GM19193 (cell line): ENCODE measurements around the gene SH2B3.

Source experiments
- POLR2A ChIP-seq: IDR thresholded peaks from 4 replicates; pipeline ENCODE4 v1.6.1; 2011; ENCODE audit not compliant: insufficient read depth, insufficient read length; ENCODE audit errors: extremely low read depth

Gene SH2B3

DNA sequence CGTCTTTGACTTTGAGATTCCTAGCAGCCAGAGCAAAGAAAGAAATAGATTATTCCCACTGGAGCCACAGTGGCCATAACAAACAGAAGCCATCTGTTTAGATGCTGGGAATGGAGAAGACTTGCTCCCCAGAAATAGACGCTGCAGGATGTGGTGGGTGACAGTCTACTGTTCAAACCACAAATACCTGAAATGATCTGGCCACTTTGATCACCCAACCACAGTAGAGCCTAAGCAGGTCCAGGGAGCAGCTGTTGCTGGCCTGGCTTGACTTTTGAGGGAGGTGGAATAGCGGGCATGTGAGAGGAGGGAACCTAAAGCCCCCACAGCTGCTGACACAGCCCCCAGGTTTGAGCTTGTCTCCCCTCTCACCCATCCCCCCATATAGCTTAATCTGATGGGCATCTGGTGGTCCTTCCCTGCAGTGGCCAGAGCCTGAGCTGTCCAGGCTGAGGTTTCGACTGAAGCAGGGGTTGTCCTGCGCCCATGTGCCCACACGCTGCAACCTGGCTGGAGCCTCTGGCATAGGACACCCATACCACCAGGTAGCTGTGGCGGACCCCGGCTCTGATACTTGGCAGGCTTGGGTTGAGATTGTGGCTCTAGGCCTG is 38.7 kb downstream of the SH2B3 start:
- TF ChIP-seq POLR2A: no peak

DNA sequence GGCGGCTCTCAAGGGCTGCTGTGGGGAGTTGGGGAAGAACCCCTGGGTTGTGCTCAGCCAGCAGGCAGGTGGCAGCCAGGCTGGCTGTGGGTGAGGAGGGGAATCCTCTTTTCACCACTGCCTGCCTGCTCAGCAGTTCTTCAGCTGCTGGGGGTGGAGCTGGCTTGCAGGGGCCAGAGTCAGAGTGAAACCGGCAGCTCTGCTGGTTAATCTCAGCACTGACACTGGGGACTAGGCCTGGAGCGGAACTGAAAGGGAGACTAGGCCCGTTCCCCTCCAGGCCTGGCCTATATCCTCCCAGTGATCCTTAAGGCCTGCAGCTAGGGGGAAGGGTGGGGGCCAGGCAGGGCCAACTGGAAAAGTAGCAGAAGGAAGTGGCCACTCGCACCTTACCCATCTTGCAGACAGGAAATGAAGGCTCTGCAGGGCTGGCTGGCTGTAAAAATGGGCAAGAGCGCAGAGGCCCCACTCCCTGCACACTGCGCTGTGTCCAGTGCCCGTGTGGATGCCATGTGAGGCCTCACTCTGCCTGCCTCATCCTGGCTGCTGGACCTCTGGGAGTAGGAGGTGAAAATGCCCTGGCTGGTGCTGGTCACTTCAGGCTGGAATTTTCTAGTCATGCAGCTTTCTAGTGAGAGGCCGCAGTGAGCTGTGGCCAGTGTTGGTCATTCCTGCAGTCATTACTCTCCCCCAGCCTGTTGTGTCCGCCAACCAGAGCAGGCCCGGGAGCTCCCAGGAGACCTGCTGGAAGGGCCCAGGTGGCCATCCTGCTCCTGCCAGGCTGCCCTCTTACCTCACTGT is 39.4 kb downstream of the SH2B3 start:
- TF ChIP-seq POLR2A: no peak

DNA sequence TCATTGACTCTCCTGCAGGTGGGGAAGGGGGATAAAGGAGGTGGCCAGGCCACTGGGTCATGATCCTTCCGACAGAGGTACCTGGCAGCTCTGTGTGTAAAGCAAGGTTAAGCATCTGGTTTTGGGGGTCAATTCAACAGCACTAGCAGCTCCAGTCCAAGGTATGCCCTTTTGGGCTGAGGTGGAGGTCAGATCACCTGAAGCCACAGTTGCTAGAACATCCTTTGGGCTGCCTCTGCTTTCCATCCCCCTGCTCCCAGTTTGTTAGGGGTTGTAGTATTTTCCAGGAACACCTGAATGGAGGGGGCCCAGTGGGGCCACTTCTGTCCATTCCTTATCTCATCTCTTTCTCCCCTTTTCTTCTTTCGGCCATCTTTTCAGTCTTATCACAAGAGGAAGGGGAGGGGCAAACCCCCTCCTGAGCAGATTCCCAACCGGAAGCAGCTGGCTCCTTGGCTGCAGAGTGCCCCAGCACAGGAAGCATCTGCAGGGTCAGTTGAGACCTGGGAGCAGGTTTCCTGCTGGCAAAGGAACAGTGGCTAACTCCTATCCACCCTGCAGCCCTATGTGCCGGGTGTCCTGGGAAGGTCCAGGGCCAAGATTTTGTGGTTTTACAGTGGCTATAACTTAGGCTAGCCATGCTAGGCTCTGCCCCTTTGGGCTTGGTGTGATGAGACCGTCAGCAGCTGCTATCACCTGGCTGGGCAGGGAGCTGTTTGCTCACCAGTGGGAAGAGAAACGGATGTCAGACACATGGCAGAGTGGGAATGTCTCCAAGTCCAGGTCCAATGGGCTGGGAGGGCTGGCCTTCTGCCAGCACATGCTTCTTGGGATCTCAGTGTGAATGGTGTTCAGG is 40.2 kb downstream of the SH2B3 start:
- no peak for TF ChIP-seq POLR2A

GRCh38 chr12:111446631-111447570 is 41.2 kb downstream of the SH2B3 start:
- peak; percentile 17 for TF ChIP-seq POLR2A

- TF ChIP-seq POLR2A: no peak
These were observed 42.0 kb downstream of the SH2B3 start for GRCh38 chr12:111447571-111448265.

DNA sequence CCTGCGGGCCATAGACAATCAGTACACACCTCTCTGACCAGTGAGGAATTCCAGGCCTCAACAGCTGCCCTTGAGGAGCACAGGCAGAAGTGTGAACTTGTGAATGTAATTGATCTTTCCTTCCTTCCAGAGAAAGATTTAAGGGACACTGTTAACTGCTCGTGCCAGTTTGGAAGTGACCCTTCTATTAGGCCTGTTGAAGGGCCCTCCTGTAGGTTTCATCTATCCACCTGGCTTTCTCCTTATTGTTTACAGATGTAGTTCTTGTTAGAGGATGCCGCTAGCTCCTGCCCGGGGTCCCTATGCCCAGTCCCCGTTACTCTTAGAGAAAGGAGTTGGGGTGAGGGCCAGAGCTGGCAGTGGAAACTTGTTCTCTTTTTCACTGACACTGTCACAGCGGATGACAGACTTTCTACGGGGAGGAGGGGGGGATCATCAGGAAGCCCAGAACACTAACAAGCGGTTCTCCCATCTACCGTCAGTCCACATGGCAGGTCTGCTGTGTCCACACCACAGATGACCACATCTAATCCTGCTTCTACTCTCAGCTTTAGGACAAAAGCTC is 42.6 kb downstream of the SH2B3 start:
- TF ChIP-seq POLR2A: no peak

- no peak for TF ChIP-seq POLR2A
These were observed 43.4 kb downstream of the SH2B3 start for GRCh38 chr12:111448846-111449790.

DNA sequence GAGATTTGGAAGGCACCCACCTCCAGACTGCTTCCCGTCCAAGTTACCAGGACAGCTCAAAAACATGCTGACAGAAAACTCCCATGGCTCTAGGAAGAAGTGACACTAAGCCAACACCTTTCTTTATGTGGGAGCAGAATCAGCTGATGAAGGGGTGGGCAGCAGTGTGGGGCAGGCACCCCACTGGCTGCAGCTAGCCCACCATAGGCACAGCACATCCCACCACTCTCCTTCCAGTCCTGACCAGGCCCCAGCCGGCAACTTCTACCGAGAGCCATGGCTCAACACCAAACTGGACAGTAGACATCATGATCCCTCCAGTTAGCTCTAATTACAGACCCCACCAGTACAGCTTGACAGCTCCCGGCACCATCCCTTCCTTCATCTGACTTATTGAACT is 45.0 kb downstream of the SH2B3 start:
- TF ChIP-seq POLR2A: no peak

DNA sequence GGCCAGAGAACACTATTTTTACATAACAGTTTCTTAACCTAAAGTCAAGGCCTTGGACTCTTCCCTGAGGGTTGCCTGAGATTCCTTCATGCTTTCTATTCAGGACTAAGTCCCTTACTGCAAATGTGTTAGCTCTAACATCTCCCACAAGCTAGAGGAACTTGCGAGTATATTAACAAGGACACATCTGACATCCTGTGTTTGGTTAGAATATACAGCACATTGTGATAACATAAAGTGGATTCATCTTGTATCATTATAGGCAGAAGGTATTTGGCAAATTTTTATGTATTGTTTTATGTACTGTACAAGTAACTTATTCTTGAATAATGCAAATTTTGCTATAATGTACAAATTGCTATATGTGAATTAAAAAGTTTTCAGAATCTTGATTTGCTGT is 45.5 kb downstream of the SH2B3 start:
- no peak for TF ChIP-seq POLR2A

- TF ChIP-seq POLR2A: no peak
These were observed 46.0 kb downstream of the SH2B3 start for GRCh38 chr12:111451649-111452129.

DNA sequence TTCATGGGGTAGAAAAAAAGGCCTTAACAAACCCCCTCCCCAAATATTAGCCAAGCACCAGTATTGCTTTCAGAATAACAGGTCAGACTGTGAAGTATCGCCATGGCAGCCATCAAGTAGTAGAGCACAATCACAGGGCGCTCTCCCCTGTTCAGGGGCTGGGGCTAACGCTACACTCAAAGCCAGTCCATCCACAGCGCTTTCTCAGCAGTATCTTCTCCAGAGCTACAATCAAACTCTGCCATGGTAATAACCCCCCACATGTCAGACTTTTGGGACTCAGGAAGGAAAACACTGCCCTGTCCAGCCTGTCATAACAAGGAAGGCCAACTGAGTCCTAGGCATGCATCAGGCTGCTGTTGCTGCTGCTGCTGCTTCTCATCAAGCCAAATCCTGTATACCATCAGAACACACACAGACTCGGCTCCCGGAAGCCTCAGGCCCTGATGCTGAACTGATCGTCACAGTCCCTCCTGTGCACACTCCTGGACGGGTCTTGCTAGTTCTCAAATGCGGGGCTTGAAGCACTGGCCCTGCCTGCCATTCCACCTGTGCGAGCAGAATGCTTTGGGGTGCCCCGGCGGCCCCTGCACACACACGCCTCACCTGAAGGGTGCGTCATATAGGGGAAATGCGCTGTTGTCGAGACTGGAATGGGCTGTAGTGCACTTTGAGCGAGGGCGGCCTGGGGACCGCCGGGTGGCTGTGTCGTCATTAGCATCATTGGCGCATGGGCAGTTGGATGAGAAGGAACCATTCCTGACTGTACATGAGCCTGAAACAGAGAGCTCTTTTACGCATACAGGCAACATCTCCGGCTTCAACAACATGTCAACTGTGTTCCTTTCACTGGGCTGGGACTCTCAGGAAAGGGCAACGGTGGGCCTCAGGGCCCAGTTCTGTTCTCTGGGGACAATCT is 47.6 kb downstream of the SH2B3 start:
- peak; percentile 47 for TF ChIP-seq POLR2A
